ENCODE data around the gene TNIP2. TPM values are rescaled to one million over a fixed set of nuclear protein-coding genes. Genes with fewer than 3 reads are reported as not detected.

Gene TNIP2
- total and polyA plus RNA-seq, 3 donors from 2014 or later: 35.1 to 108 (median 99.7) TPM

DNA sequence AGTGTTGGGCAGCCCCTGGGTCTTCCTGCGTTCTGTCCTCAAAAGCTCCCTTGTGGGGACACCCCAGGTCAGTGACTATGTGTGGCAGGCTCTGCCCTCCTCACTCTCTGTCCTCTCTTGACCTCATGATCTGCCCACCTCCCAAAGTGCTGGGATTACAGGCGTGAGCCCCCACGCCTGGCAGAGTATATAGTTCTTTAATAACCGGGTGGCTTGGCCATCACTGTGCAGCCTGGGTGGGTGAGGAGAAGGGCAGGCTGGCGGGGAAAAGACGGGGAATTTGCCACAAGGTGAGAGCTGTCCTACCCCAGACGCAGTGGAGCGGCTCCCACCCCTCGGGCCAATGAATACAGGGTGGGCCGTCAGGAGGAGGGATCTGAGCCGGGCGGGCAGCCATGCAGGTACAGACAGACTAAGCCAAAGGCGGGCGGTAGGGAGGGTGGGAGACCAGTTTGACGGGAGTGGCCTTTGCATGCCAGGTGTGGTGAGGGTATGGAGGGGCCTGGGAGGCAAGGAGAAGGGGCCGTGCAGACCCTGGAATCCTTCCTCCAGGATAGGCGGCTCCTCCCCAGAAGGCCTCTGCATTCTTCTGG, 39.3 kb upstream of the TNIP2 start:
- Histone ChIP-seq H3K4me3 (no peak overlapping the region), H3K27me3 (no peaks in the 10 kb centered on the region), H3K36me3 (ENCODE audit: low read depth, missing control alignments) (no peaks in the 10 kb centered on the region), H3K27ac (peak overlapping the region; percentile 34 to 80), H3K4me1 (peaks cover 81% of the 10 kb centered on the region), H3K9me3 (no peaks in the 10 kb centered on the region)
- 86 to 90% methylated on average over 13 to 17 of the region's 17 CpGs for WGBS, 2 donors
- intact Hi-C loops (cut with DNase I; ENCODE audit: low total_unique reads): no loop called here
- TF ChIP-seq, protein P1, sequence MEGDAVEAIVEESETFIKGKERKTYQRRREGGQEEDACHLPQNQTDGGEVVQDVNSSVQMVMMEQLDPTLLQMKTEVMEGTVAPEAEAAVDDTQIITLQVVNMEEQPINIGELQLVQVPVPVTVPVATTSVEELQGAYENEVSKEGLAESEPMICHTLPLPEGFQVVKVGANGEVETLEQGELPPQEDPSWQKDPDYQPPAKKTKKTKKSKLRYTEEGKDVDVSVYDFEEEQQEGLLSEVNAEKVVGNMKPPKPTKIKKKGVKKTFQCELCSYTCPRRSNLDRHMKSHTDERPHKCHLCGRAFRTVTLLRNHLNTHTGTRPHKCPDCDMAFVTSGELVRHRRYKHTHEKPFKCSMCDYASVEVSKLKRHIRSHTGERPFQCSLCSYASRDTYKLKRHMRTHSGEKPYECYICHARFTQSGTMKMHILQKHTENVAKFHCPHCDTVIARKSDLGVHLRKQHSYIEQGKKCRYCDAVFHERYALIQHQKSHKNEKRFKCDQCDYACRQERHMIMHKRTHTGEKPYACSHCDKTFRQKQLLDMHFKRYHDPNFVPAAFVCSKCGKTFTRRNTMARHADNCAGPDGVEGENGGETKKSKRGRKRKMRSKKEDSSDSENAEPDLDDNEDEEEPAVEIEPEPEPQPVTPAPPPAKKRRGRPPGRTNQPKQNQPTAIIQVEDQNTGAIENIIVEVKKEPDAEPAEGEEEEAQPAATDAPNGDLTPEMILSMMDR (IDR thresholded peaks at IDR 0.05): no peak
- no peak for TF ChIP-seq POLR2A (IDR thresholded peaks at IDR 0.05)
- no peak for DNase-seq

DNA sequence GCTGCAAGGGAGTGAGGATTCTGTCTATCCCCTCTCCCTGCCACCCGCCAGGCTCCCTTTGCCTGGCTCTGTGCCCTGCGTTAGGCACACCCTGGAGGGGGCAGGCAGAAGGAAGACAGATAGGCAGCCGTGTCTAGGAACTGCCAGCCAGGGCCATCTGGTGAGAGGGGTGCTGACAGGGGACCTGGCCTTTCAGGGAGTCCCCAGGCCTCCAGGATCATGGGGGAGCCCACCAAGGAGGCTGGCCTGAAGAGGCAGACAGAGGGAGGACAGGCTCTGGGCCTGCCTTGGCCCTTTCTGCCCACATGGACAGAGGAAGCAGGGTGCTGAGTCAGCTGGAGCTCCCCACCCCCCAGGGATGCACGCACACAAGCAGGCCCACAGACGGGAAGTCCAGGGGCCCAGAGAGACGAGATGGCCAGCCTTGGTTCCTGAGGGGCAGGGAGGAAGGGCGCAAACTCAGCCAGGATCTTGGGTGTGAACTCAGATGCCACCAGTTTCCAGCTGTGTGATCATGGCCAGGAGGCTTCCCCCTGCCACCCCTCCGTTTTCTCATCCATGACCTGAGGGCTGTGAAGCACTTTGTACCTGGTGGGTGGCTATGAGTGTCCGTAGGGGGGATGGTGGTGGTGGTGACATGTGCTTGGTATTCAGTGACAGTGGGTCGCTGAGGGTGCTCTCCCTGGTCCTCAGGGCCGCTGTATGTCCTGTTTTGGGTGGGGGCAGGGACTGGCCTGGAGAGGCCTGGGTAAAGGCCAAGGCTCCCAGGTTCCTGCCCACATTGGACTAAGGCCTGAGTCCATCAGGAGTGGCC, 38.6 kb upstream of the TNIP2 start:
- H3K4me3 ChIP-seq: no peak overlapping the region
- intact Hi-C loops (cut with DNase I; ENCODE audit: low total_unique reads): no loop called here
- H3K9me3 ChIP-seq: no peaks in the 10 kb centered on the region

DNA sequence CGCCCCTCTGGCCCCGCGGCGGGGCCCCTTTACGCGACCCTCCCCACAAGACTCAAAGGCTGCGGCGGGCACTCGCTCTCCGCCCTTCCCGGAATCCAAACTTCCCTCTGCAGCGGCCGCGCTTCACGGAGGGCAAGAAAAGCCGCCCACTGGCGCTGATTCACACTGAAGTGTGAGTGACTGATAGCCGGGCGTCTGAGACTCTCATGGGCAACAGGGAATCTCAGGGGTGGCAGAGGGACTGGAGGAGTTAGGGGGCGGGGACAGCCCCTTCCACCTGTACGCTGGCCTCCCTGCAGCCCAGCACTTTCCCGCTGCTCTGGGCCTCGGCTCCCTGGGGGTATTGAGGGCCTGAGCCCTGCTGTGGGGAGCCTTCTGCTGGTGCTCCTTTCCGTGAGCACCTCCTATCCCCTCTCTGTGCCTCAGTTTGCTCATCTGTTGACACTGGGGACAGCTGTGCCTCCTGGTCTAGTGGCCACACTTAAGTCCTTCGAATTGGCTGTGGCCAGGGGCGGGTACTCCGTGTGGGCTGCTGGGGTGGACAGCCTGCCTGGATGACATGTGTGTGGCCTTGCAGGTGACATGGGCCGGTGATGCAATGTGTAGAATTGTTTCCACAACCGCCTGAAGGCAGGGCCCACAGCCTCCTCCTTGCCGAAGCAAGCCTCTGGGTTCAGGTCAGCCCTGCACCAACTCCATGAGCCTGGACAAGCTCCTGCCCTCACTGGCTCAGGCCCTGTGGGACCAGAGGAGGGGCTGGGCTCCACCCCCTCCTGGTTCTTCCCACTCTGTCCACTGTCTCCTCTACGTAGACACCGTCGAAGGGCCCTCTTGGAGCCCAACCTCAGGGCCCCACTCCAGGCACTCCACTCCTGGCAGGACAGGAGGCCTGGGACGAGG, 37.7 kb upstream of the TNIP2 start:
- Histone ChIP-seq H3K4me1 (peaks cover 66% of the 10 kb centered on the region), H3K27ac (peak overlapping the region; percentile 62 to 80), H3K36me3 (ENCODE audit: low read depth, missing control alignments) (no peaks in the 10 kb centered on the region), H3K4me3 (peak overlapping the region; percentile 63 to 78), H3K9me3 (no peaks in the 10 kb centered on the region), H3K27me3 (no peaks in the 10 kb centered on the region)
- TF ChIP-seq POLR2A (IDR thresholded peaks at IDR 0.05): no peak
- TF ChIP-seq, protein P1 (IDR thresholded peaks at IDR 0.05): no peak
- DNase-seq: no peak
- intact Hi-C loops (cut with DNase I; ENCODE audit: low total_unique reads): no loop called here
- WGBS, 2 donors: 21 to 100% methylated on average over 2 to 29 of the region's 34 CpGs

More for the DNA sequence above, 38.6 kb upstream of the TNIP2 start:
- Histone ChIP-seq H3K36me3 (ENCODE audit: low read depth, missing control alignments) (no peaks in the 10 kb centered on the region), H3K27ac (peak overlapping the region; percentile 39 to 80), H3K27me3 (no peaks in the 10 kb centered on the region), H3K4me1 (peaks cover 74% of the 10 kb centered on the region)
- no peak for TF ChIP-seq POLR2A (IDR thresholded peaks at IDR 0.05)
- TF ChIP-seq, protein P1 (IDR thresholded peaks at IDR 0.05): no peak
- WGBS, 2 donors: 50 to 68% methylated on average over 4 to 11 of the region's 11 CpGs
- peak; percentile 63 for DNase-seq

DNA sequence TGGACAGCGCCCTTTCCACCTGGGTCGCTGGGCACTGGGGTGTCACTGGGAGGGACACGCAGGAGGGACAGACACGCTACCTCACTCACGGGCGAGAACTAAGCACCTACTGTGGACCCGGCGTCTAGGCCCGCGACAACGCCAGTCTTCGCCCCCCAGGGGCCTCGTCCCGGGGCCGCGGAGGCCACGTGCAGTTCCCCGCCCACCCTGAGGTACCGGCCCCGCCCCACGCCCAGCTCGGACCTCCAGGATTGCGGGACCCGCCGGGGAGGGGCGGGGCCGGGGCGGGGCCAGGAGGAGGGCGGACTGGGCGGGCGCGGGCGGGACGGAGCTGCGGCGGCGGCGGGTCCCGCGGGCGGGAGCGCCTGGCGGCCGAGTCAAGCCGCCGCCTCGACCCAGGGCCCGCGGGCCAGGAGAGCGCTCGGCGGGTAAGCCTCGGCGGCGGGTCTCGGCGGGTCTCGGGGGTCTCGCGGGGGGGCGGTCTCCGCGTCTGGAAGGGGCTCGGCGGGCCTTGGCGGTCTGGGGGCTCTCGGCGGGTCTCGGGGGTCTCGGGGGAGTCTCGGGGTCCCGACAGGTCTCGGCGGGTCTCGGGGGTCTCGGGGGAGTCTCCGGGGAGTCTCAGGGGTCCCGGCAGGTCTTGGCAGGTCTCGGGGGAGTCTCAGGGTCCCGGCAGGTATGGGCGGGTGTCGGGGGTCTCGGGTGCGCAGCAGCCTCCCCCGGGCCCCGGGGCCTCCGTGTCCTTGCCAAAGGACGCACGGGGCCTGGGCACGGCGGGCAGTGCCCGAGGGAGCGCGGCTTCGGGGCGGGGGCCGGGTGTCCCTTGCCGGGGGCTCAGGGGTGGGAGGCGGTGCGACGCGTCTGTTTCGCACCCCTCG, 36.8 kb upstream of the TNIP2 start, which contains the start of gene SH3BP2:
Gene SH3BP2 (plus strand): TSS at position 375 of the 875 bp plus-strand sequence. CDS start 27,533 bp downstream, outside the sequence.
- TF ChIP-seq, protein P1 (IDR thresholded peaks at IDR 0.05): no peak
- TF ChIP-seq POLR2A (IDR thresholded peaks at IDR 0.05): no peak
- peak; percentile 85 for DNase-seq
- Histone ChIP-seq H3K27me3 (no peaks in the 10 kb centered on the region), H3K9me3 (no peaks in the 10 kb centered on the region), H3K4me1 (peaks cover 66% of the 10 kb centered on the region), H3K36me3 (ENCODE audit: low read depth, missing control alignments) (no peaks in the 10 kb centered on the region), H3K27ac (peak within 1 kb of the TSS; percentile 62 to 80), H3K4me3 (peak within 1 kb of the TSS; percentile 63 to 78)
- WGBS, 2 donors: 8% methylated on average over 55 of the region's 104 CpGs; no CpG with 5 or more reads in 1 of the 2 donors
- intact Hi-C loops (cut with DNase I; ENCODE audit: low total_unique reads): no loop called here
